GM19324 (cell line): ENCODE results near the gene GNB1L.

Experiments used
- ATAC-seq: cut with Tn5 transposase; IDR thresholded peaks from one replicate; pipeline ENCODE4 v1.9.1; 2021; ENCODE audit warnings: mild to moderate bottlenecking, moderate library complexity; ENCODE audit not compliant: unreplicated experiment, low FRiP score

GNB1L gene

DNA sequence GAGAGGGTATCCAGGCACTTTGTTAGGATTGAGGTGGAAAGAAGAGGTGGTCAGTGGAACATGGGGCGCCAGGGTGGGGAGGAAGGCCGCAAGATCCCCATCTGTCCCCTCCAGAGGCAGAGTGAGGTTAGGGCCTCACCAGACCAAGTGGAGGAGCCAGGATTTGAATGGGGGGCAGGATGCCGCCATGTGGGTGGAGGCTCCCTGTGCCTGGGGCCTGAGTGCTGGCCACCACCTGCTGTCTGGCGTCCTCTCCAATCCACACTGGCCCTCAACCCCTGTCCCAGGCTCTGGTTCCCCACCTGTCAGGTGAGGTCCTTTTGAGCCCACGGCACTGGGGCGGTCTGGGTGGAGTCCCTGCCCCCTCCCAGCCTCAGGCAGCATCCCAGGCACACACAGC, 111.6 kb downstream of the GNB1L start:
- ATAC-seq = no peak

DNA sequence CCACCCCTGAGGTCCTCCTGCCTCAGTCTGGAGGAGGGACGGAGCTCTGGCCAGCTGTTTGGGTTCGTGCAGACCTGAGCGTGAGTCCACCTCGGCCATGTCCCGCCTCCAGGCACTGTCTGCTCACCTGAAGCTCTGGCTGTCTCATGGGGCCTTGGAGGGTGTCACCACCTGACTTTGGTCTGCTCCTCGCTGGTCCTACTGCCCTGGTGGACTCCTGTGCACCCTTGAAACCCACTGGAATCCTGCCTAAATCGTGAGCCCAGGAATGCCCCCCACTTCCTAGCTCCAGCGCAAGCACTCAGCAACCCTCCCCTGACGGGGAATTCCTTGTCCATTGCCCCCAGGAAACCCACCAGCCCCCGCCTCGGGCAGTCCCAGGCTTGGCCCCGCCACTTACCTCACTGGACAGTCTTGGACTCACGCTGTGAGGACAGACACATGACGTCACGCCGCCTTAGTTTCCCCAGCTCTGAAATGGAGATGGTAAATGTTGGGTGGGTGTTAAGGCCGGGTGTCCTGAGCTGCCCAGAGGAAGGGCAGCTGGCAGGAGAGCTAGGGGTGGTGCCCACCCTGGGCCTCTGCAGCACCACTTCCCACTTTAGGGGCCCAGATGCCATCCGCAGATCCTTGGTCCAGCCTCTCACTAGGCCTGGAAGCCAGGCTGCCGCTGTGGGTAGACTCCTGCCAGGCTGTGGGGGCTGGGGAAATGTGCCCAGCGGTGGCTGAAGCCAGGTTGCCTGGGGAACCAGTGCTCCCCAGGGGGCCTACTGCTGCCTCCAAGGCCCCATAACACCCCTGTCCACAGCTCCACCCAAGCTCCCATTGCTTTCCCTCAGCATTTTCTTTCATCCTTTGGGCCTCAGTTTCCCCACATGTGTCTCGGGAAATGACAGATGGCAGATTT, 112.3 kb downstream of the GNB1L start:
- no peak for ATAC-seq

DNA sequence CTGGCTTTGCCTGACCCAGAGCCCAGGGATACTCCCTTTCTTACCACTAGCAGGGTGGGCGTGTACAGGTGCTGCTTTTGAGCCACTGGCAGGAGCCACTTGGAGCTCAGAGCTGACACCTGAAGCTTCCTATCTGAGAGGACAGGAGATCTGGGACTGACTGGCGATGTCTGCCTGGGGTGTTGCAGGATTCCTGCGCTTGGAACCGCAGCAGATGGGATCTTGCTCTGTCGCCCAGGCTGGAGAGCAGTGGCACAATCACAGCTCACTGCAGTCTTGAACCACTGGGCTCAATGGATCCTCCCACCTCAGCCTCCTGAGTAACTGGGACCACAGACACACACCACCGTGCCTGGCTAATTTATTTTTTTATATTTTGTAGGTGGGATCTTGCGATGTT, 113.6 kb downstream of the GNB1L start:
- no peak for ATAC-seq

DNA sequence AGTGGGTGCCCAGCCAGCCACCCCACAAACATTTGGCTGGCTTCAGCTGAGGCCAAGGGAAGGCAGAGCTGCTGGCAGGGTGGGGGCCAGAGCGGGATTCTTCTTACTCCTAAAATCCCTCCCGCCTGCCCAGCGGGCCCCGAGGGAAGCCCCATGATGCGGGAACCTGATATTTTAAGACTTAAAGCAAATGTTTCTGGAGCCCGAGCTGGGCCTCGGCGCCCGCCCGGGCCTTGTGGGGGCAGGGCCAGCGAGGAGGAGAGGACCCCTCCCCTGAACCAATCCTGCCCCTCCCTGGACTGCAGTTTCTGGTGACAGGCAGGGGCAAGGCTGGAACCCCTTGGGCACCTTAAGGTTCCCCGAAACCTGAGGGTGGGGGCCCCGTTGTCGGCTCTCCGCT, 114.1 kb downstream of the GNB1L start:
- ATAC-seq = no peak

GRCh38 chr22:19739911-19740449, 114.7 kb downstream of the GNB1L start:
- no peak for ATAC-seq

GRCh38 chr22:19739448-19739895, 115.2 kb downstream of the GNB1L start:
- no peak for ATAC-seq

DNA sequence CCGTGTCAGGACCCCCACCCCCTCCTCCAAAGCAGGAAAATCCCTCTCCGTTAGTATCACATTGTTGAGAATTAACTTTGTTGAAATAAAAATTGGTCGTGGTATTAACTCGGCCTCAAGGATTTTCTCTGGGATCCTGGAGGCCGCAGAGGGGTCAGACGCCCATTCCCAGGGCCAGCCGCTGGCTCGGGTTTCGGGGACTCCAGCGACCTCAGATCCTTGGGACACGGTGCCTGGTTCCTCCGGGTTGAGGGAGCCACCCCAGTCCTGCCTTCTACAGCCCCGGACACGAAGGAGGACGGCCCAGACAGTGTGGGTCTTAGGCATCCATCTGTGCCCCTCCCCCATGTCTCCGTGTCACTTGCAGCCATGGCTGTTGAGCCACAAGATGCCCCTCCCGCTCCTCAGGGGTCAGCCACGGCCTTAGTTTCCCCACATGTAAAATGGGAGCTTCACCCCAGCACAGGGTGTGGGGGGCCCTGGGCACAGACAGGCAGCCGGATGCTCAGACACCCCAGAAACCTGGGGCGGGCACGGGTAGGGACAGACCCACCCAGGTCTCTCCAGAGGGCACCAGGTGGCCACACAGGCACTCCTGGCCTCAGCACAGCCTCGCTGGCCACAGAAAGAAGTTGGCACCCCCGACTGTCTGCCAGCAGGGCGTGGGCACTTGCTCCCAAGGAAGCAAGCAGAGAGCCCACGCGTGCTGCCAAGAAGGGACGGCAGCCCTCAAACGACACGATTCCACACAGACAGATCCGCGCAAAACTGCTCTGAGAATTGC, 115.8 kb downstream of the GNB1L start:
- ATAC-seq = no peak

- ATAC-seq = no peak
Measured at GRCh38 chr22:19737846-19738663, 116.6 kb downstream of the GNB1L start.

DNA sequence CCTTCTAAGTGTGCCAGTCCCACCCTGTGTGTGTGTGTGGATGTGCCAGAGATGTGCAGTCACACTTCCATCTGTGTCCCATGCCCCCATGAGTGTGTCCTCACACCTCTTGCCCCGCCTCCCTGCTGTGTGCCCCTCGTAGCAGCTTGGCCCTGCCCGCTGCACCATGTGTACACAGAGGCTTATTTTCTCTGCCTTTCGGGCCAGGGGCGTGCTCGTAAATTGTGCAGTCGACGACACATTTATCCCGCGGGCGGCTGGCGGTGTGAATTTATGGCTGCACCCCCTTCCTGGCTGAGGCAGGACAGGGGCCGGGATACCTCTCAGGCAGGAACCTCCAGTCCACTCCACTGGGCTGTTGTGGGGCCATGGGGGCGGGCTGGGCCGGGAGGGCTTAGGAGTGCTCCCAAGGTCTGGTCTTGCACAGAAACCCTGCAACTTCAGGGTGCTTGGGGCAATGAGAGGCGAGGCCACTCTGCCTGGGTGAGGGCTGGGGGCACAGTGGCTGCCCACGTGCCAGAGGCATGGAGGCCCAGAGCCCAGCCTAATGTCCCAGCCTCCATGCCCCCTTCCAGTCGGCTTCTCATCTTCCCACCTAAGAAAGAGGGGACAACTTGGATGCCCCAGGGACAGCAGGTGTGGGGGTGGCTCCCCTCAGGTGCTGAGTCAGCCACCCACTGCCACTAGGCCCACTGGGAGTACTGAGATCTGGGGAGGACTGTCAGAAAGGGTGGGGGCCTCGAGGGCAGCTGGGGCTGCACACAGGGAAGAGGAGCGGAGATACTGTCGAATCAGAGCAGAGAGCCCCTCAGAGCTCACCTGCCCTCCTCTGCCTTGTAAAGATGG, 118.8 kb downstream of the GNB1L start:
- no peak for ATAC-seq

GRCh38 chr22:19734837-19735382, 119.8 kb downstream of the GNB1L start:
- no peak for ATAC-seq

DNA sequence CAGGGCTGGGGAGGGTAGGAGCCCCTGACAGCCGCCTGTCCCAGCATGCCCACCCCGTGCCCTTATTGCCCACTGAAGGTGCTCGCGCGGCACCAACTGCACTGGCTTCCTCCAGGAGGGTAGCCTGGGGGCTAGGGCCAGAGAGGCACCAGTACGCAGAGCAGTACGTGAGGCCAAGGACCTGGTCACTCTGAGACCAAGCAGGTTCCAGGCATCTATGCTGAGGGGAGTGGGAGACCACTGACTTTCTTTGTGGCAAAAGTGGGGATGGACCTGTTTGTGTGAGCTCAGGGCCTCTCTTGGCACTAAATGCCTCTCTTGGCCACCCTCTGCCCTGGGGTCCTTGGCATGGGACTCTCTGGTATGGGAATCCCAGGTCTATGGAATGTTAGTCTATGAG, 120.5 kb downstream of the GNB1L start:
- ATAC-seq = no peak

DNA sequence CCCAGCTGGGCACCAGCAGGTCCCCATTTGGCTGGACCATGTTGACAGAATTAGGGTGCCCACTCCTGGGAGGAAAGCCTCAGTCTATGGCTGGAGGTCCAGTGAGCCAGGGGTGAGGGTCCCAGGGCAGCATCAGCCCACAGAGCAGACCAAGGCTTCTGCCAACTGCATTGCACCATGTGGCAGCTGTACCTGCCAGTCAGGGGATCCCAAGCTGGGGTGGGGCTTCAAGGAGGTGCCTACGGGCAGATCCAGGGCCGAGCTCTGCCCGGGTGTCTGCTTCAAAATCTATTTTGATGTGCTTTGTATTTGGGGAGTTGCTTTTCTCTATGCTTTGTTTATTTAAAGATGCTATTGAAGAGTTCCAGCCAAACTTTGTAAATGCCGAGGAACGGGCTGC, 120.9 kb downstream of the GNB1L start:
- no peak for ATAC-seq
